ENCODE results near the gene SLC49A3. TPM values are rescaled to one million over a fixed set of nuclear protein-coding genes. Genes with fewer than 3 reads are reported as not detected.

SLC49A3 gene
- total RNA-seq, 4 donors from 2014 or later = 9.4 to 21.1 (median 19.0) TPM

GRCh38 chr4:653080-653821 is 35.7 kb downstream of the SLC49A3 start:
- no peak for DNase-seq (ENCODE audit: low spot score)
- ATAC-seq (ENCODE audit: low FRiP score) = no peak
- TF ChIP-seq CTCF (IDR thresholded peaks at IDR 0.05) = no peak

GRCh38 chr4:651884-652642 is 36.9 kb downstream of the SLC49A3 start:
- TF ChIP-seq CTCF (IDR thresholded peaks at IDR 0.05) = no peak
- DNase-seq (ENCODE audit: low spot score) (no peak), ATAC-seq (ENCODE audit: low FRiP score) (no peak)

- no peak for DNase-seq (ENCODE audit: low spot score)
- ATAC-seq (ENCODE audit: low FRiP score) = no peak
- TF ChIP-seq CTCF (IDR thresholded peaks at IDR 0.05) = no peak
Measured at GRCh38 chr4:650951-651883, 37.7 kb downstream of the SLC49A3 start.

DNA sequence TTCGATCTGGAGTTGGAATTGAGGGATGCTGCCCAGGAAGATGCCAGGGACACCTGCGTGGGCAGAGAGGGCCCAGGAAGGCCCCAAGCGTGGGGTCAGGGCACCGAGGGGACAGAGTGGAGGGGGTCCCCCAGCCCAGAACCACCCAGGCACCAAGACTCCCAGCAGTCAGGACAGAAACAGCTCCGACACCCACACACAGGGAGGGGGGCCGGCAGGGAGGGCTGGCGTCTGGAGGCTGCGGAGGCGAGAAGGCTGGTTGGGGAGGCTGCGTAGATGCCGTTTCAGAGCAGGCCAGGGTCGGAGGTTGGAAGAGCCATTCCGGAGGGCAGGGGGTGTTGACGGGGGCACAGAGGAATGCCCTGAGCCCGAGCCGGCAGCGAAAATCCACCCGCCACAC is 38.5 kb downstream of the SLC49A3 start:
- no peak for TF ChIP-seq CTCF (IDR thresholded peaks at IDR 0.05)
- DNase-seq (ENCODE audit: low spot score) (no peak), ATAC-seq (ENCODE audit: low FRiP score) (no peak)

GRCh38 chr4:649751-650310 is 39.1 kb downstream of the SLC49A3 start:
- TF ChIP-seq CTCF (IDR thresholded peaks at IDR 0.05) = no peak
- ATAC-seq (ENCODE audit: low FRiP score) (no peak), DNase-seq (ENCODE audit: low spot score) (no peak)

GRCh38 chr4:649293-649625 is 39.7 kb downstream of the SLC49A3 start:
- no peak for TF ChIP-seq CTCF (IDR thresholded peaks at IDR 0.05)
- DNase-seq (ENCODE audit: low spot score) = no peak
- ATAC-seq (ENCODE audit: low FRiP score) = no peak

Measured in omental fat pad (tissue), 4 donors.